GM12891 (cell line): ENCODE measurements around the gene NLRX1.

Experiments
- PAX5 ChIP-seq: IDR thresholded peaks from 2 replicates; pipeline ENCODE4 v1.6.1; 2011; ENCODE audit warnings: low read length, moderate library complexity, mild to moderate bottlenecking; ENCODE audit not compliant: insufficient read depth, severe bottlenecking
- POLR2A ChIP-seq: IDR thresholded peaks from 2 replicates; pipeline ENCODE4 v1.6.1; 2011; ENCODE audit warnings: low read depth, low read length, control low read depth
- POLR2AphosphoS5 ChIP-seq: IDR thresholded peaks from 2 replicates; pipeline ENCODE4 v1.6.1; 2011; ENCODE audit warnings: low read depth, low read length, control low read depth
- POU2F2 ChIP-seq: IDR thresholded peaks from 2 replicates; pipeline ENCODE4 v1.6.1; 2011; ENCODE audit warnings: low read depth, mild to moderate bottlenecking, control low read depth, low read length, moderate library complexity
- SPI1 ChIP-seq: IDR thresholded peaks from 2 replicates; pipeline ENCODE4 v1.6.1; 2011; ENCODE audit warnings: low read depth, low read length, control low read depth
- TAF1 ChIP-seq: IDR thresholded peaks from 2 replicates; pipeline ENCODE4 v1.6.1; 2011; ENCODE audit warnings: low read depth, low read length, control low read depth

GRCh38 chr11:119169282-119169719 is 776 bp downstream of the NLRX1 start:
- TF ChIP-seq POLR2A (no peak), TAF1 (no peak), POLR2AphosphoS5 (no peak), POU2F2 (no peak), PAX5 (no peak), SPI1 (no peak)
